ENCODE results near the gene BMP2K. TPM values are rescaled to one million over a fixed set of nuclear protein-coding genes. Genes with fewer than 3 reads are reported as not detected.

BMP2K gene
- total and polyA plus RNA-seq, 2 of the 8 experiments (the other 6 are each of a cell fraction or from before 2014, with no cell fraction given) = 15.6 to 24.1 TPM

DNA sequence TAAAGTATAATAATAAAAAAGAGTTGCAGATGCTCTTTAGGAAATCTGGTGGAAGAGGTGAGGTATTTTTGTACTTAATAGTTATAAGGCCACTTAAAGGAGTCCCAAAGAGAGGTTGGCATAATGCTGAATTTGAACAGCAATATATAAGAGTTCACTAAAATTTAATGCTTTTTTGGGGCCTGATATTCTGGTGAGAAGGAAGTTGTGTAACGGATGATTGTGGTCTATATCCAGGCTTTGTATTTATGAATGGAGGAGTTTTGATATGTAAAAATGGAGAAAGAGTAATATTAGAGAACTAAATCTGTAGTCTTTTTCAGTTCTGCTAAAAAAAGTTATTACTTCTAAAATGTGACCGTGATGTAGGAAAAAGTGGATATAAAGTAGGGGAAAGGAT lies 20.4 kb downstream of the BMP2K start:
- no peak overlapping the region for H3K9ac ChIP-seq (replicated peaks in 1 of 4; ENCODE audit: extremely low read depth in 1 of 4, low read depth in 3 of 4, low read length in 3 of 4)
- no peak overlapping the region for H3K56ac ChIP-seq (replicated peaks; ENCODE audit: insufficient read length, low read depth, low read length)
- no peak overlapping the region for H2BK20ac ChIP-seq (ENCODE audit: low read length)
- no peak overlapping the region for H4K5ac ChIP-seq (ENCODE audit: insufficient read length, low read depth, low read length)
- H3K79me1 ChIP-seq (ENCODE audit: low read depth, low read length) = no peaks in the 10 kb centered on the region; the same call in 1 of the 2 replicates
- H3K14ac ChIP-seq (ENCODE audit: insufficient read length) = no peak overlapping the region
- H3K23ac ChIP-seq (ENCODE audit: insufficient read length) = no peak overlapping the region
- H3K4ac ChIP-seq (replicated peaks; ENCODE audit: insufficient read length, low read depth, low read length) = no peak overlapping the region
- ChIA-PET CTCF (ENCODE audit: partially characterized antibody) (interaction anchor here (1.2 kb wide), 1 partner anchor 204 kb away, joined by 3 read pairs; no protein-coding TSS in a partner anchor), POLR2A (ENCODE audit: partially characterized antibody) (interaction anchor here (1.2 kb wide), 1 partner anchor 9 kb away, joined by 3 read pairs; no protein-coding TSS in a partner anchor)
- no peak overlapping the region for H2BK15ac ChIP-seq (ENCODE audit: low read length)
- peaks cover 0 to 51% of the 10 kb centered on the region in 2 experiments; a peak in 2 of 4 replicates for H3K79me2 ChIP-seq (ENCODE audit: control insufficient read depth in 1 of 2, insufficient read depth in 2 of 2, low read length in 2 of 2)
- DNase-seq (ENCODE audit: low read depth in 1 of 2, low spot score in 2 of 2) (no peak), FAIRE-seq (no peak)
- no peaks in the 10 kb centered on the region for H3K36me3 ChIP-seq (ENCODE audit: control insufficient read depth in 2 of 4, insufficient read depth in 4 of 4, low read length in 3 of 4)
- no peak overlapping the region for H2BK12ac ChIP-seq (ENCODE audit: low read depth, low read length)
- H3K18ac ChIP-seq (ENCODE audit: extremely low read depth, low read length) = no peak overlapping the region
- no peak overlapping the region for H4K8ac ChIP-seq (ENCODE audit: extremely low read depth, insufficient read depth, low read length)
- 91 to 100% methylated on average over 1 to 2 of the region's 2 CpGs for WGBS, 2 experiments (ENCODE audit: extremely low coverage in 1 of 2, insufficient coverage in 1 of 2, insufficient read length in 1 of 2, insufficient replicate concordance in 2 of 2, low coverage in 1 of 2, low lambda C conversion rate in 2 of 2, missing lambda C conversion rate in 1 of 2)
- H3K27ac ChIP-seq (ENCODE audit: low read depth, low read length) = no peak overlapping the region
- no peaks in the 10 kb centered on the region for H3K4me1 ChIP-seq (replicated peaks in 1 of 4; ENCODE audit: control insufficient read depth in 3 of 4, insufficient read depth in 4 of 4, low read length in 3 of 4)
- H3K23me2 ChIP-seq (ENCODE audit: low read depth, low read length) = no peaks in the 10 kb centered on the region
- H4K91ac ChIP-seq (replicated peaks; ENCODE audit: insufficient read length, low read length) = no peak overlapping the region
- no peak overlapping the region for H2AFZ ChIP-seq (ENCODE audit: low read length)
- no peaks in the 10 kb centered on the region for H4K20me1 ChIP-seq (replicated peaks in 1 of 2; ENCODE audit: control insufficient read depth in 1 of 2, insufficient read depth in 2 of 2, low read length in 2 of 2)
- no peak overlapping the region for H3K4me2 ChIP-seq (ENCODE audit: insufficient read depth in 1 of 2, low read depth in 2 of 2, low read length in 2 of 2)
- no peak overlapping the region for H2BK5ac ChIP-seq (ENCODE audit: low read depth, low read length)
- no peak overlapping the region for H2BK120ac ChIP-seq (replicated peaks; ENCODE audit: low read depth, low read length)
- H3K9me3 ChIP-seq (ENCODE audit: insufficient read depth in 2 of 2, low read depth in 1 of 2, low read length in 1 of 2) = no peaks in the 10 kb centered on the region
- no peak overlapping the region for H3K4me3 ChIP-seq (ENCODE audit: extremely low read depth in 1 of 4, insufficient read depth in 2 of 4, low read depth in 3 of 4, low read length in 4 of 4)
- H2AK5ac ChIP-seq (ENCODE audit: low read depth, low read length) = no peak overlapping the region
- H3K27me3 ChIP-seq (replicated peaks in 1 of 4; ENCODE audit: control insufficient read depth in 3 of 4, extremely low read depth in 1 of 4, insufficient read depth in 3 of 4, low read length in 3 of 4) = no peaks in the 10 kb centered on the region
- TF ChIP-seq, protein P1, sequence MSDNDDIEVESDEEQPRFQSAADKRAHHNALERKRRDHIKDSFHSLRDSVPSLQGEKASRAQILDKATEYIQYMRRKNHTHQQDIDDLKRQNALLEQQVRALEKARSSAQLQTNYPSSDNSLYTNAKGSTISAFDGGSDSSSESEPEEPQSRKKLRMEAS (IDR thresholded peaks at IDR 0.05) = no peak
- TF ChIP-seq BACH1 (IDR thresholded peaks at IDR 0.05; ENCODE audit: low read length) (no peak), KDM4A (IDR thresholded peaks at IDR 0.05; ENCODE audit: low read depth, low read length, severe bottlenecking) (no peak), CREB1 (IDR thresholded peaks at IDR 0.05) (no peak), RNF2 (IDR thresholded peaks at IDR 0.05; ENCODE audit: borderline replicate concordance, low read depth, low read length, missing control alignments, poor library complexity, severe bottlenecking) (no peak), RBBP5 (IDR thresholded peaks at IDR 0.05; ENCODE audit: borderline replicate concordance, low read depth, low read length) (no peak), NANOG (IDR thresholded peaks at IDR 0.05; ENCODE audit: insufficient read depth, low read depth, low read length, poor library complexity, severe bottlenecking) (no peak), JUND (IDR thresholded peaks at IDR 0.05; ENCODE audit: low read length) (no peak), EGR1 (IDR thresholded peaks at IDR 0.05; ENCODE audit: borderline replicate concordance, low read depth, low read length) (no peak), SP4 (IDR thresholded peaks at IDR 0.05; ENCODE audit: low read length) (no peak), CEBPB (IDR thresholded peaks at IDR 0.05; ENCODE audit: low read depth, low read length) (no peak)
- TF ChIP-seq, protein P2, sequence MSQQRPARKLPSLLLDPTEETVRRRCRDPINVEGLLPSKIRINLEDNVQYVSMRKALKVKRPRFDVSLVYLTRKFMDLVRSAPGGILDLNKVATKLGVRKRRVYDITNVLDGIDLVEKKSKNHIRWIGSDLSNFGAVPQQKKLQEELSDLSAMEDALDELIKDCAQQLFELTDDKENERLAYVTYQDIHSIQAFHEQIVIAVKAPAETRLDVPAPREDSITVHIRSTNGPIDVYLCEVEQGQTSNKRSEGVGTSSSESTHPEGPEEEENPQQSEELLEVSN (IDR thresholded peaks at IDR 0.05) = no peak
- TF ChIP-seq, protein P3, sequence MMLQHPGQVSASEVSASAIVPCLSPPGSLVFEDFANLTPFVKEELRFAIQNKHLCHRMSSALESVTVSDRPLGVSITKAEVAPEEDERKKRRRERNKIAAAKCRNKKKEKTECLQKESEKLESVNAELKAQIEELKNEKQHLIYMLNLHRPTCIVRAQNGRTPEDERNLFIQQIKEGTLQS (IDR thresholded peaks at IDR 0.05; ENCODE audit: insufficient read depth, low read depth, low read length) = no peak
